A549 treated with AZD2906 at 1 μM for 4 hours (cell line): ENCODE results near the gene PLEKHO1. TPM values are rescaled to one million over a fixed set of nuclear protein-coding genes. Genes with fewer than 3 reads are reported as not detected.

Experiments
- total RNA-seq: library from RNA; stranded (reverse); fragments of 200-300 nt; extraction: Qiagen RNA extraction; gene quantifications from 5 replicates; pipeline ENCODE4 v1.2.3, GENCODE V29; 2022

Gene PLEKHO1
- 5.0 to 7.0 TPM (median 6.7 TPM) in 5 replicates for total RNA-seq

GRCh38 chr1:150149271-150150132, at the start of gene PLEKHO1:
TSS of gene PLEKHO1 (plus strand) at chr1:150149916. CDS start at chr1:150150258, 342 bp downstream.

Other genes starting within 250 kb of the PLEKHO1 start
- 0.06 to 0.15 TPM (median 0.10 TPM) in 5 replicates for gene SV2A, start 232.1 kb upstream of the PLEKHO1 start, total RNA-seq
- gene SF3B4, start 222.1 kb upstream of the PLEKHO1 start, total RNA-seq, result 129 to 146 TPM (median 133 TPM) in 5 replicates
- 6.1 to 7.7 TPM (median 6.8 TPM) in 5 replicates for gene MTMR11, start 213.0 kb upstream of the PLEKHO1 start, total RNA-seq
- gene OTUD7B, start 139.2 kb upstream of the PLEKHO1 start, total RNA-seq, result 9.7 to 12.1 TPM (median 11.5 TPM) in 5 replicates
- gene VPS45, start 82.1 kb upstream of the PLEKHO1 start, total RNA-seq, result 14.4 to 15.7 TPM (median 14.6 TPM) in 5 replicates
- gene ANP32E, start 86.2 kb downstream of the PLEKHO1 start, total RNA-seq, result 33.2 to 53.2 TPM (median 41.0 TPM) in 5 replicates
- gene CA14, start 107.9 kb downstream of the PLEKHO1 start, total RNA-seq, result not detected in 5 replicates
- gene APH1A, start 119.1 kb downstream of the PLEKHO1 start, total RNA-seq, result 137 to 147 TPM (median 146 TPM) in 5 replicates
- gene C1orf54, start 122.9 kb downstream of the PLEKHO1 start, total RNA-seq, result 0.21 to 0.63 TPM (median 0.32 TPM) in 5 replicates
- 1.8 to 3.5 TPM (median 2.5 TPM) in 5 replicates for gene CIART, start 132.6 kb downstream of the PLEKHO1 start, total RNA-seq
- 77.6 to 88.6 TPM (median 83.9 TPM) in 5 replicates for gene MRPS21, start 143.9 kb downstream of the PLEKHO1 start, total RNA-seq
- 47.0 to 53.5 TPM (median 51.6 TPM) in 5 replicates for gene PRPF3, start 171.6 kb downstream of the PLEKHO1 start, total RNA-seq
- 12.9 to 13.6 TPM (median 13.3 TPM) in 5 replicates for gene RPRD2, start 214.2 kb downstream of the PLEKHO1 start, total RNA-seq